Measurements from ENCODE around the gene TNNT3.

The TNNT3 gene

GRCh38 chr11:1949922-1950321, 30.4 kb downstream of the TNNT3 start:
- no peak for DNase-seq (ENCODE audit: extremely low read depth in 1 of 2, low read depth in 1 of 2)

DNA sequence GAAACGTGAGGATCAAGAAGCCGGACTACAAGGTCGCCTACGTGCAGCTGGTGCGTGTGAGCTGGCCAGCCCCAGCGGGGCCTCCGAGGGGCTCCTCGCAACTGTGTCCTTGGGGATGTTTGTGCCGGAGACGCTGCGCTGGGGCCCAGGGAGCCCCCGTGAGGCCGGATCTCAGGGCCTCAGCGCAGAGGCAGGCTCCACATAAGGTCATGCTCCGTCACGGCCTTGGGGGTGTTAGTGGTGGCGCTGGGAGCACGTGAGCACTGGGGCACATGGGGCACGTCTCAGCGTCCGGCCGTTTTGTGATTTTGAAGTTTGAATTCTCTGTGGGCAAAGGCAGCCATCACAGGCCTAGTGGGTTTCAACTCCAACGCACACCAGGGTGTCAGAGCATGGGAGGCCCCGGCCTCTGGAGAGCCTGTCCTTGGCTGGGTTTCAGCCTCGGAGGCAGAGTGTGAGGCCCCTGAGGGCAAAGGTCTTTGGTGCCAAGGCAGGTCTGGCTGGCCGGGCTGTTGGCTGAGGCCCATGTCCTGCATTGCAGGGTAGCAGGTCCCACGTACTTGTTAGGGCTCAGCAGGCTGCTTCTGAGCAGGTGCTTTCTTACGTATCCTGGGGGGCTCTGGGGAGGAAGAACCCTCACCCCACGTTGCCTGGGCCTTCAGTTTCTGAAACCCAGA, 33.4 kb downstream of the TNNT3 start:
- DNase-seq (ENCODE audit: extremely low read depth in 1 of 2, low read depth in 1 of 2) = no peak

DNA sequence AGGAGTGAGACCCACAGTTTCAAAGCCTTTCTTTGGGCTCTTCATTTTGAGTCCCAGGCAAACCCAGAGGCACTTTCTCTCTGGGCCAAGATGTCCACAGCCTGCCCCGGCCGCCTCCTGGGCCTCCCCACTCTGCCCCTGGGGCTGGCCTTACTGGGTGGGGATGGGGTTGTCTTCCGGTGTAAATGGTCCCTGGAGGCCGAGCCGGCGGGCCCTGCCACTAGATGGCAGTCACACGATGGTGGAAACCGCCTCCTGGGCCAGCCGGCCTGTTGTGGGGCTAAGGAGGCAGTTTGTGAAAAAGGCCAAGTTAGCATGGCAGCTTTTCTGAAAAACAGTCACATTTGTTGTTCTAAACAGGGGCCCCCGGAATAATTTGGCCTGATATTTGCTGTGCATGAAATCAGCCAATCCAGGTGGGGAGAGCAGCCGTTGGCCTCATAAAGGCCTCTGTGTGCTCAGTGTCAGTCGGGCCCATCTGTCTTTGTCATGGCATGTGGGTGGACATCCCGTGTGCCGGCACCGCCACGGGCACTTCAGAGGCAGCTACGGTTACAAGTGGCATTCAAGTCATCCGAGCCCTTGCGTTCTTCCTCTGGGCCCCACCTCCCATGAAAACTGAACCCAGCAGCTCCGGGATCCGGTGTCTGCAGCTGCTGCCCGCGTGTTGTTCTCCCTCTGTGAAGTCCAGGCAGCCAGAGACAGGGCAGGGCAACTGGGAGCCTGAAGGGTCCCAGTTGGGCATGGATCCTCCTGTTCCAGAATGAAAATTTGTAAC, 34.2 kb downstream of the TNNT3 start:
- DNase-seq (ENCODE audit: extremely low read depth in 1 of 2, low read depth in 1 of 2) = no peak

GRCh38 chr11:1958367-1958766, 38.9 kb downstream of the TNNT3 start:
- DNase-seq (ENCODE audit: extremely low read depth in 1 of 2, low read depth in 1 of 2) = no peak

- DNase-seq (ENCODE audit: extremely low read depth in 1 of 2, low read depth in 1 of 2) = no peak
These were observed 40.3 kb downstream of the TNNT3 start for GRCh38 chr11:1959786-1960185.

- no peak for DNase-seq (ENCODE audit: extremely low read depth in 1 of 2, low read depth in 1 of 2)
These were observed 44.4 kb downstream of the TNNT3 start for GRCh38 chr11:1963864-1964263.

DNA sequence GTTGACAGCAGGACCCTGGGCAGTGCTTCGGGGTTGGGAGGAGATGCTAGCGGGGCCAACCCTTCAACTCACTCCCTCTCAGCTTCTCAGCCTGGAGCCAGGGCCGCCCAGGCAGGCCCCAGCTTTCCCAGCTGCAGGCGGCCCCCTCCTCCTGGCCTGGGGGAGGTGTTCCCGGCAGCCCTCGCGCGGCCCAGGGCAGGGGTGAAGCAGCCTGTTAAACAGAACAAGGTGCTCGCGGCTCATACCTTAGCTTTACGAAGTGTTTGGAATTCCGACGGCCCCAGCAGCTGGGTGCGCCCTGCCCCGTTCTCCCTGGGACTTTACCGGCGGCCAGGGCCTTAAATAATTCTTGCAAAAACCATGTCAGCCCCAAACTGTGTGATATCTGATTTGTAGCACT, 44.8 kb downstream of the TNNT3 start:
- DNase-seq (ENCODE audit: extremely low read depth in 1 of 2, low read depth in 1 of 2) = no peak

GRCh38 chr11:1964955-1965354, 45.5 kb downstream of the TNNT3 start:
- no peak for DNase-seq (ENCODE audit: extremely low read depth in 1 of 2, low read depth in 1 of 2)

DNA sequence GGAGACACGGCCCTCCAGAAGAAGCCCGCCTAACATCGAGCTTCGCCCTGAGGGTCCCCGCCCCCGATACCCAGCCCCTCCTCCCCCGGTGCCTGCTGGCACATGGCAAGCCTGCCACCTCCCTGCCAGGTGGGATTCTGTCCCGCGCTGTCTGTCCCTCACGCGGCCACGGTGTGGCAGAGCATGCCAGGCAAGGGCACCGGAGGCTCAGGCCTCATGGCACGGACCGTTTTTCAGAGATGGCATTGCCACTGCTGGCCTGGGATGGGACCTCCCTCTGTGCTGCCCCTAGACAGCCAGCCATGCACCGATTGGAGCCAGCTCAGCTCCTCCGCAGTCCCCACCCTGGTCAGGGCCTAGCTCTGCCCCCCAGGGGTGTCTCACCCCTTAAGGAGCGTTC, 47.0 kb downstream of the TNNT3 start:
- no peak for DNase-seq (ENCODE audit: extremely low read depth in 1 of 2, low read depth in 1 of 2)

- DNase-seq (ENCODE audit: extremely low read depth in 1 of 2, low read depth in 1 of 2) = no peak
These were observed 48.2 kb downstream of the TNNT3 start for GRCh38 chr11:1967641-1968225.

- DNase-seq (ENCODE audit: extremely low read depth in 1 of 2, low read depth in 1 of 2) = no peak
These were observed 49.0 kb downstream of the TNNT3 start for GRCh38 chr11:1968454-1969002.

DNA sequence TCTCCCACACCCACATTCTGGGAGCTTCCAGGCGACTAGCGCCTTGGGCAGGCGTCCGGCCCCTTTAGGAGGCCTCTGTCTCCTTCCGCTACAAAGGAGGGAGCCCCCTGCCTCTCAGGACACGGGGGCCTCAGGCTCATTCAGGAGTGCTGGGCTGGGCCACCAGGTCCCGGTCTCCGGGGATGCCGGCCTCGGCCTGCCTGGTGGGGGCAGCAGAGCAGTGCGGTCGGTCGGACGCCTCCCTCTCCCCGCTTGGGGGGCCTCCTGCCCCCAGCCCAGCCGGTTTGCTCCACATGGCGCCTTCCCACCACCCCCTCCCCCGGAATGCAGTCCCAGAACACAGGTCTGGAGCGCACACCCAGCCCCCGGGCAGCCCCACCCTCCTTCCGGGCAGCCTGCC, 49.5 kb downstream of the TNNT3 start:
- DNase-seq (ENCODE audit: extremely low read depth in 1 of 2, low read depth in 1 of 2) = no peak

- DNase-seq (ENCODE audit: extremely low read depth in 1 of 2, low read depth in 1 of 2) = no peak
These were observed 50.3 kb downstream of the TNNT3 start for GRCh38 chr11:1969776-1970175.

- no peak for DNase-seq (ENCODE audit: extremely low read depth in 1 of 2, low read depth in 1 of 2)
These were observed 51.5 kb downstream of the TNNT3 start for GRCh38 chr11:1970956-1971355.

DNA sequence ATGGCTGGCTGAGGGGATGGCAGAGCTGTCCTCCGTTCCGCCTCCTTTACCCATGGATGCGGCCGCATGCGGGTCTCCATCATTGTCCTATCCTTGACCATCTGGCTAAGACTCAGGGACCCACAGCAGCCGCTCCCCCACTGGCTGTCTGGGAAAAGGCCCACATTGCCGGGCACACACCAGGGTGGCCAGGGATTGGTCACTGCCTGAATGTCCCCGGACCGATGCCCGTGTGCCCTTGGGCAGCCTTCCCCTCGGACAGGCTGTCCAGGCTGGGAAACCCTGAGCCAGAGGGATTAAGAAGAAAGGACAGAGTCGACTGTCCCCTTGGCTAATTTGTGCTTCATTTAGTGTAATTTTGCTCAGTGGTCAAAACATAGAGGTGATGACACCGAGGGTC, 55.7 kb downstream of the TNNT3 start:
- DNase-seq (ENCODE audit: extremely low read depth in 1 of 2, low read depth in 1 of 2) = no peak

DNA sequence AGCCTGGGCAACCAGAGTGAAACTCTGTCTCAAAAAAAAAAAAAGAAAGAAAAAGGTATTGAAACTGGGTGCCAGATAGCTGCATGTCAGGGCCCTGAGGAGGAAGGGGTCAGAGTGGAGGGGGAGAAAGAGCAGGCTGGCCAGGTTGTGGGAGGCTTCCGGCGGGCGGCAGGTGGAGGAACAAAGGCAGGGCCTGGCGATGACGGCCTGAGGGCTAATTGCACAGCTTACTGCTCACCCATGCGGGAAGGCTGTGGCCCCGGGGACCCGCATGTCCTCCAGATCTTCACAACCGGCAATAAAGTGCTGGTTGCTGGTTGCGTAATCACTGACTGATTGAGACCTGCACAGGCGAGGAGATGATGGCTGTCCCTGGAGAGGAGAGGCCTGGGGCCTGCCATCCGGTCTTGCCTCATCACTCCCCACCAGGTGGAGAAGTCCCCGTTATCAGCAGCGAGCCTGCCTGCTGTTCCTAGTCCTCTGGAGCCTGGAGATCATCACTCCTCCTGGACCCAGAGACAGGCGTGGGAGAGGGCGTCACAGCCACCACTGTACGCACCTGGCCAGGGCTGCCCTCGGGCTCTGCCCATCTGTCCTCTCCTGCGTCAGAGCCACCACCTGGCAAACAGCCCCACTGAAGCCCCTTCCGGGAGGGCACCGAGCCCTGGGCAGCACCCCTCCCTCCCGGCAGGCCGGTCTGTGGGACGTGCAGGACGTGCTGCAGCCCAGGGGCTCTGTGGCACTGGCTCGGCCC, 59.4 kb downstream of the TNNT3 start:
- DNase-seq (ENCODE audit: extremely low read depth in 1 of 2, low read depth in 1 of 2) = no peak

DNA sequence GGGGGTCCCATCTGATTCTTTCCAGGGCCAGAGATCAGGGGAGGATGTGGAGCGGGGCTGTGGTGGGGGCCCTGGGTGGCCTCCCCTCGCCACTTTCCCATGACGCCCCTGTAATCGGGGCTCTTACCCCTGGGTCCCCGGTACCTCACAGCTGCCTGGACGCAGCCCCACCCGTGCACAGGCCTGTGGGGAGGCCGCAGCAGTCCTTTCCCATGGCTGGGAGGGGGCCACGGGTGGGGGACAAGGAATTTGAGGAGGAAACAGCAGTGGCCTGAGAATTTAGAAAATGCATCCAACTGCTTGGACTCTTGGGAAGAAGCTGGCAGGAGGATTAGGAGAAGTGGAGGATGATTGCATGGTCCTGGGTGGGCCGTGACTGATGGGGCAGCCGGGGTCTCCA, 60.1 kb downstream of the TNNT3 start:
- no peak for DNase-seq (ENCODE audit: extremely low read depth in 1 of 2, low read depth in 1 of 2)

DNA sequence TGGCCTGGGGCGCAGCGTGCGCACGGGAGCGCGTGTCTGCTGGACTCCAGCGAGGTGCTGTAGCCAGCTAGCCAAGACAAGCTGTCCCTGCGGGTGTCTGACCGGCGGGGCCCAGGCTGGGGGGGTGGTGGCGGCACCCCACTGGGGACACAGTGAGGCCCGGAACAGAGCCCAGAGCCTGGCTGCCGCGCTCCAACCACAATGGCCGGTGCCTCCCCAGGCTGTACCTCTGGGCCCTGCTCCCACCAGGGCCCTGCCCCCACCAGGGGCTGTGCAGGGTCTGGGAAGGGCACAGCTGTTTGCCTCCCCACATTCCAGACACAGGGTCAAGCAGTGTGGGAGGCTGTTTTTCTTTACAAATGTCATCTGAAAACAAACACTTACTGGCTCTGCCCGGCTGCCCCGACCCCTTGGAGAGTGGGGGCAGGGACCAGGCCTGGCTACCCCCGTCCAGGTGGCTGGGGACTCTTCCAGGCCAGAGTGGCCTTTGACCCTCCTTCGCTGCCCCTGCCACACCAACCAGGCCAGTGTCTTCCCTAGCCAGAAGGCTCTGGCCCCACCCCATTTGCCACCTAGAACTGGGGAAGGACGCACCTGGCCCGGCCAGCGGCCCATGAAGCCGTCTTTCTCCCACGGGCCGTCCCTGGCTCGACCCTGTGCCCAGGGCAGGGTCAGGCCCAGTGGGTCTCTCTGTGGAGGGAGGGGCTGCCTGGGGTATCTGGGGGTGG, 63.5 kb downstream of the TNNT3 start:
- no peak for DNase-seq (ENCODE audit: extremely low read depth in 1 of 2, low read depth in 1 of 2)

GRCh38 chr11:1983601-1983961, 64.1 kb downstream of the TNNT3 start:
- no peak for DNase-seq (ENCODE audit: extremely low read depth in 1 of 2, low read depth in 1 of 2)

GRCh38 chr11:1987024-1987423, 67.5 kb downstream of the TNNT3 start:
- DNase-seq (ENCODE audit: extremely low read depth in 1 of 2, low read depth in 1 of 2) = no peak

DNA sequence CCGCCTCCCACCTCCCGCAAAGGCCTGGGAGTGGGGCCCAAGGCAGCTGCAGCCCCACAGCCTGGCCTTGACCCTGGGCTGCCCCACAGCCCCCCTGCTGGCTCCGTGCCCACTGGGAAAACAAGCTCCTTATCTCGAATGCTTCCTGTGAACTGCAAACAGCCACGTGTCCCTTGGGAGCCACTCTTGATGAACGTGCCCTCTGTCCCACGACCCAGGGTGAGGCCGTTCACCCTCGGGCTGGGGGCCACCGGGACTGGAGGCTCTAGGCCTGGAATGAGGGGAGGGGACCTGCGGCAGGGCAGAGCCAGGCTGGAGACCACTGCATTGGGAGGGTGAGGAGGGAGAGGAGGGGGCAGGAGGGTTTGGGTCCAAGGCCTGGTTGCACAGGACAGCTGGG, 68.7 kb downstream of the TNNT3 start:
- no peak for DNase-seq (ENCODE audit: extremely low read depth in 1 of 2, low read depth in 1 of 2)
